DND-41 (cell line): ENCODE measurements around the gene EPC1.

ENCODE experiments used
- ATAC-seq: fragments of 200-7000 bp; cut with Tn5 transposase; 3 replicates; pipeline ENCODE4 v1.9.1; 2021; ENCODE audit warnings: low read depth; ENCODE audit not compliant: insufficient read depth
- DNase-seq: peaks from one replicate; pipeline ENCODE4 v3.0.0-alpha.2; 2020
- H2AFZ ChIP-seq: 2 replicates; pipeline ENCODE4 v1.6.0; 2012; ENCODE audit warnings: low read depth, low read length
- H3K27ac ChIP-seq: 2 replicates; pipeline ENCODE4 v1.5.1; 2012; ENCODE audit warnings: low read length, inconsistent platforms
- H3K27me3 ChIP-seq: fragments of 200-600 bp; sonication (generic); 2 replicates; pipeline ENCODE4 v1.6.0; 2012; ENCODE audit warnings: low read length, mild to moderate bottlenecking, inconsistent platforms; ENCODE audit not compliant: insufficient read depth, poor library complexity
- H3K36me3 ChIP-seq: 2 replicates; pipeline ENCODE4 v1.5.1; 2012; ENCODE audit warnings: low read length, inconsistent platforms; ENCODE audit not compliant: insufficient read depth
- H3K4me1 ChIP-seq: 2 replicates; pipeline ENCODE4 v1.5.1; 2012; ENCODE audit warnings: mild to moderate bottlenecking, low read length; ENCODE audit not compliant: insufficient read depth
- H3K4me2 ChIP-seq: 2 replicates; pipeline ENCODE4 v1.6.0; 2012; ENCODE audit warnings: mild to moderate bottlenecking, moderate library complexity, low read length, inconsistent platforms; ENCODE audit not compliant: insufficient read depth
- H3K4me3 ChIP-seq, 2 experiments: fragments of 200-600 bp in 1 of 2; shearing (Covaris generic) in 1 of 2; 2 replicates each; pipeline ENCODE4 v1.5.1; 2012 to 2016; ENCODE audit warnings: inconsistent platforms in 2 of 2, low read length in 2 of 2, mild to moderate bottlenecking in 2 of 2, low read depth in 1 of 2, moderate library complexity in 1 of 2
- H3K79me2 ChIP-seq: 2 replicates; pipeline ENCODE4 v1.6.0; 2012; ENCODE audit warnings: low read length, inconsistent platforms; ENCODE audit not compliant: insufficient read depth
- H3K9ac ChIP-seq: 2 replicates; pipeline ENCODE4 v1.6.0; 2012; ENCODE audit warnings: low read depth, mild to moderate bottlenecking, inconsistent platforms, low read length, moderate library complexity
- H3K9me3 ChIP-seq: 2 replicates; pipeline ENCODE4 v1.5.1; 2012; ENCODE audit warnings: low read length, moderate library complexity, mild to moderate bottlenecking, inconsistent platforms; ENCODE audit not compliant: insufficient read depth, severe bottlenecking
- H4K20me1 ChIP-seq: 2 replicates; pipeline ENCODE4 v1.6.0; 2012; ENCODE audit warnings: low read length; ENCODE audit not compliant: insufficient read depth
- EZH2 ChIP-seq: IDR thresholded peaks from 3 replicates; pipeline ENCODE4 v1.6.1; 2012; ENCODE audit warnings: borderline replicate concordance, low read depth, mild to moderate bottlenecking, moderate library complexity, low read length, inconsistent platforms; ENCODE audit not compliant: severe bottlenecking
- TF ChIP-seq, protein P1 (sequence below): IDR thresholded peaks from 2 replicates; pipeline ENCODE4 v1.5.1; 2012; ENCODE audit warnings: borderline replicate concordance, low read length, moderate library complexity, mild to moderate bottlenecking; ENCODE audit not compliant: poor library complexity, severe bottlenecking; ENCODE audit errors: extremely low read depth

EPC1 gene

DNA sequence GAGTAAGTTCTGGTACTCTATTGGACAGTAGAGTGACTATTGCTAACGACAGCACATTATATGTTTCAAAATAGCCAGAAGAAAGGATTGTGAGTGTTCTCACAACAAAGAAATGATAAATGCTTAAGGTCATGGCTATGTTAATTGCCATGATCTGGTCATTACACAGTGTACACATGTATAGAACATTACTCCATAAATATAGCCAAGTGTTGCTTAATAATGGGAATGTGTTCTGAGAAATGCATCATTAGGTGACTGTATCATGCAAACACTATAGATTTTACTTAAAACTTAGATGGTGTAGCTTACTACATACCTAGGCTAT is 19.6 kb downstream of the EPC1 start:
- no peak for ATAC-seq
- Histone ChIP-seq H3K36me3 (peaks cover 17% of the 10 kb centered on the region; the same call in 1 of the 2 replicates), H3K79me2 (peaks cover 100% of the 10 kb centered on the region), H3K4me1 (peaks cover 8% of the 10 kb centered on the region; the same call in 1 of the 2 replicates), H2AFZ (no peak overlapping the region), H3K4me2 (no peak overlapping the region), H3K27me3 (no peaks in the 10 kb centered on the region), H3K9me3 (no peaks in the 10 kb centered on the region), H3K4me3 (no peak overlapping the region), H3K9ac (no peak overlapping the region), H4K20me1 (peaks cover 81% of the 10 kb centered on the region), H3K27ac (no peak overlapping the region)
- no peak for TF ChIP-seq EZH2
- TF ChIP-seq, protein P1, sequence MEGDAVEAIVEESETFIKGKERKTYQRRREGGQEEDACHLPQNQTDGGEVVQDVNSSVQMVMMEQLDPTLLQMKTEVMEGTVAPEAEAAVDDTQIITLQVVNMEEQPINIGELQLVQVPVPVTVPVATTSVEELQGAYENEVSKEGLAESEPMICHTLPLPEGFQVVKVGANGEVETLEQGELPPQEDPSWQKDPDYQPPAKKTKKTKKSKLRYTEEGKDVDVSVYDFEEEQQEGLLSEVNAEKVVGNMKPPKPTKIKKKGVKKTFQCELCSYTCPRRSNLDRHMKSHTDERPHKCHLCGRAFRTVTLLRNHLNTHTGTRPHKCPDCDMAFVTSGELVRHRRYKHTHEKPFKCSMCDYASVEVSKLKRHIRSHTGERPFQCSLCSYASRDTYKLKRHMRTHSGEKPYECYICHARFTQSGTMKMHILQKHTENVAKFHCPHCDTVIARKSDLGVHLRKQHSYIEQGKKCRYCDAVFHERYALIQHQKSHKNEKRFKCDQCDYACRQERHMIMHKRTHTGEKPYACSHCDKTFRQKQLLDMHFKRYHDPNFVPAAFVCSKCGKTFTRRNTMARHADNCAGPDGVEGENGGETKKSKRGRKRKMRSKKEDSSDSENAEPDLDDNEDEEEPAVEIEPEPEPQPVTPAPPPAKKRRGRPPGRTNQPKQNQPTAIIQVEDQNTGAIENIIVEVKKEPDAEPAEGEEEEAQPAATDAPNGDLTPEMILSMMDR = no peak
- DNase-seq = no peak

DNA sequence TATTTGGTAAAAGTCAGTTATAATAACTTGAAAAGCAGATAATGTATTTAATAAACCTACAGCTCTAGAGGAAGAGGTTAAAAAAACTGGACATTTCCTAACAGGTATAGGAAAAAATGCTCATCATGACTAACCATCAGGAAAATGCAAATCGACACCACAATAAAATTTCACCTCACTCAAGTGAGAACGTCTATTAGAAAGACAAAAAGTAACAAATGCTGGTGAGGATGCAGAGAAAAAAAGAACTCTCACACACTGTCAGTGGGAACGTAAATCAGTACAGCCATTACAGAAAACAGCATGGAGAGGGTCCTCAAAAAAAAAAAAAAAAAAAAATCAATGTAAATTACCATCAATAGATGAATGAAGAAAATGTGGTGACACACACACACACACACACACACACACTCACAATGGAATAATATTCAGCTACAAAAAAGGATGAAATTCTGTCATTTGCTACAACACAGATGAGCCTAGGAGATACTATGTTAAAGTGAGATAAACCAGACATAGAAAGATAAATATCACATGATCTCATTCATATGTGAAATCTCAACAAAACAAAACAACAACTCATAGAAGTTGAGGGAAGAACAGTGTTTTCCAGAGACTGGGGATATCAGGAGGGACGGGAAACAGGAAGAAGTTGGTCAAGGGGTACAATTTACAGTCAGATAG is 20.1 kb downstream of the EPC1 start:
- no peak overlapping the region for H3K4me3 ChIP-seq
- peaks cover 79% of the 10 kb centered on the region for H4K20me1 ChIP-seq
- H3K4me2 ChIP-seq = no peak overlapping the region
- DNase-seq = no peak
- peaks cover 100% of the 10 kb centered on the region for H3K79me2 ChIP-seq
- TF ChIP-seq, protein P1 = no peak
- no peak for TF ChIP-seq EZH2
- H3K27ac ChIP-seq = no peak overlapping the region
- peaks cover 19% of the 10 kb centered on the region; the same call in 1 of the 2 replicates for H3K36me3 ChIP-seq
- no peak overlapping the region for H3K9ac ChIP-seq
- ATAC-seq = no peak
- no peak overlapping the region for H2AFZ ChIP-seq
- no peaks in the 10 kb centered on the region for H3K27me3 ChIP-seq
- peaks cover 8% of the 10 kb centered on the region; the same call in 1 of the 2 replicates for H3K4me1 ChIP-seq
- H3K9me3 ChIP-seq = no peaks in the 10 kb centered on the region

DNA sequence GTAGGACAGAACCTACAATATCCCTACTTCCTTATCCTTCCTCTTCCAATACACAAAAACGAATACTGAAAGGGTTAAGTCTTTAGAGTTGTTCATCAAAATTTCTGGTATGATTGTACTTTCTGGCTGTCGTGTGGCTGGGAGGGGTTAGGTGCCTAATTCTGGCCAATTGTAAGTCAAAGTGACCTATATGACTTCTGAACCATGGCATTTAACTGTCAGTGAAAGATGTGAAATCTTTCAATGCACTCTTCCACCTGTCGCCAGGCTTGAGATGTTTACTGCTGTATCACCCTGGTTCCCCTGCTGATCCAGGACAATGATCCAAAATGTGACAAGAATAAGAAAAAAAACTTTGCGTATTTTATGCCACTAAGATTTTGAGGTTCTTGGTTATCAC is 20.8 kb downstream of the EPC1 start:
- Histone ChIP-seq H3K36me3 (peaks cover 25% of the 10 kb centered on the region; the same call in 1 of the 2 replicates), H3K4me1 (peaks cover 8% of the 10 kb centered on the region; the same call in 1 of the 2 replicates), H3K9ac (no peak overlapping the region), H2AFZ (no peak overlapping the region), H3K79me2 (peaks cover 100% of the 10 kb centered on the region), H3K4me2 (no peak overlapping the region), H3K4me3 (no peak overlapping the region), H3K27me3 (no peaks in the 10 kb centered on the region), H4K20me1 (peaks cover 82% of the 10 kb centered on the region), H3K27ac (no peak overlapping the region), H3K9me3 (no peaks in the 10 kb centered on the region)
- DNase-seq = no peak
- TF ChIP-seq, protein P1 = no peak
- no peak for TF ChIP-seq EZH2
- no peak for ATAC-seq
